HG02840 (cell line): ENCODE data around the gene MPPED2.
"Not testable (repeated sequence)": the region's sequence is repeated elsewhere in the genome, so short reads cannot be mapped to it uniquely, and the experiment has no call there.

ENCODE experiments used
- ATAC-seq: cut with Tn5 transposase; IDR thresholded peaks from one replicate; pipeline ENCODE4 v1.9.1; 2021; ENCODE audit warnings: mild to moderate bottlenecking, moderate library complexity, moderate number of reproducible peaks; ENCODE audit not compliant: unreplicated experiment, low FRiP score

The MPPED2 gene

DNA sequence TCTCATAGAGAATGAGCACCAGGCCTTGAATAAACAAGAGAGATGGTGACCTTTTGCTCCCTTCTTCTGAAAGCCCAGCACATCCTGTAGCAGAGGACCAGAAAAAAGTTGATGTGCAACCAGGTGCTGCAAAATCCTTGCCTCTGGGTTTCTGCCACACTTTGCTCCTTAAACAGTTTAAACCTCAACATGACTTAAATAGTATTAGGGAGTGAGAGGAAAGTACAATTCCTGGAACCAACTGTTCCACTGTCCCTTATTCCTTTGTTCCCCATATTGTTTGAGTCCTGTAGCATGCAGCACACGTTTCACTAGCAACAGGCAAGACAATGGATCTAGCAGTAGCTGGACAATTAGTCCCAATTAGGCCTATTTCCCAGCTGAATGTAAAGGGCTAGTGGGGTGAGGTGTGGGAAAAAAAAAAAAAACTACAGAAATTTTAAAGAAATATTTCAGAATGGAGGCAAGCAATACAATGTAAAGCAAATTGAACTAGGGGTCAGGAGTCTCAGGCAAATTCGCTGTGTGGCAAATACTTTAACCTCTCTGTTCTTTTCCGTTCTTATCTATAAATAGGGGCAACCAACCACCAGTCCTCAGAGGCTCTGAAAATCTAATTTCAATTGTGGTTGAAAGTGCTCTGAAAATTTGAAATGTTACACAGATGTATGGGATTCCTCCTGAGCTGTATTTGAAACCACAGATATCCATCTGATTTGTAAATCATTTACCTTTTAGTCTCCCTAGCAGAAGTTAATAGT, 6.6 kb downstream of the MPPED2 start:
- no peak for ATAC-seq

DNA sequence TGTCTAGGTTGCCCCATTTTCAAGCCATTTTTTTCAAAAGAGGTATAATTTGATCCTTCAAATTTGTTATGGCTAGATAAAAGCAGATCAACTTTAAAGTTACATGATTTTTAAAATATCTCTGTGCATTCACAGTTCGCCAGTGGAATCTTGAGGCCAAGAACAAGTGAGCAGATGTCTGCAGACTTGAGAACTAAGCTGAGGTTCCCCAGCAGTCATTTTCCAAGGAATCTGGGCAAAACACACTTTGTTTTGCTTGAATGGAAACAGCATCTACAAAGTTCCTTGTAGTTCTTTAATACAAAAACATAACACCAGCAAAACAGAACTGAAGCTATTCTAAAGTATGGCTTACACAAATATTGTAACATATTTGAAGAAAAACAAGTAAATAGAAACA, 7.7 kb downstream of the MPPED2 start:
- ATAC-seq = no peak

DNA sequence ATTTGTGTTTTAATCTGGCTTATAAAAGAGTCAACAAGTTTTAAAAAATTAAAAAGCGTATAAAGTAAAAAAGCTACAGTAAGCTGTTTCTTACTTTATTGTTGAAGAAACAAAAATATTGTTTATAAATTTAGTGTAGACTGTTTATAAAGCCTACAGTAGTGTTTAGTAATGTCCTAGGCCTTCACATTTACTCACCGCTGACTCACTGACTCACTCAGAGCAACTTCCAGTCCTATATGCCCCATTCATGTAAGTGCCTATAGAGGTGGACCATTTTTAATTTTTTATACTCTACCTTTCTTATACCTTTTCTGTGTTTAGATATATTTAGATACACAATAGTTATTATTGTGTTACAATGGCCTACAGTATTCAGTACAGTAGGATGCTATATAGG, 12.2 kb downstream of the MPPED2 start:
- no peak for ATAC-seq

DNA sequence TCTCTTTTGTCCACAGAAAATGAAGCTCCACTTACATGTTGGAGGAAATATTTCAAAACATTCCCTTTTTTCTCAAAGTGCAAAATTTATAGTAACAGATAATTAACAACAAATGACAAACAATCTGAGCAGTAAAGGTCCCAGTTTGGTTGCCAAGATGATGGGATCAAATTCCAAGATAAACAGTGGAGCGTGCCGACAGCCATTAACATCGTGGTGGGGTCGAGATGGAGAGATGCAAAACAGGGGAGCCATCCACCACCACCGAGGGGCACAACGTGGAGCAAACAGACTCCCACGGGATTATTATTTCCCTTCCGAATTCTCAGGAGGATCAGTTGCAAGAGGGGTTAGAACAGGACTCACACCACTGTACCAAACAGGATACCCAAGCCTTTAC, 17.2 kb downstream of the MPPED2 start:
- ATAC-seq = no peak

DNA sequence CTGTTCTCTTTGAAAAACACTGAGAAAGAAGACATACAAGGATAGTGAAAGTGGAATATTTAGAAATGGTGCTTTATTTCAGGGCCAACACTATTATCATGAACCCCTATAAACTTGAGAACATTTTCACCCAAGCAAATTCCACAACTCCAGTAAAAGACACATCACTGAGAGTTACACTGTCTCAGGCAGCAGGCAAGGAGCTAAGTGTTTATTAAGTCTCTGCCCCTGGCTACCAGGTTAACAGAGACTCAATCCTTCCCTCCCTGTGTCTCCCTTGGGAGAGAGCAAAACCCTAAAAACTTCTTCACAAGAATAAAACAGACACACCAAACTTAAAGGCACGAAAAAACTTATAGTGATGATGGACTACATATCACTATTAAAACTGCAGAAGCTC, 18.5 kb downstream of the MPPED2 start:
- no peak for ATAC-seq

DNA sequence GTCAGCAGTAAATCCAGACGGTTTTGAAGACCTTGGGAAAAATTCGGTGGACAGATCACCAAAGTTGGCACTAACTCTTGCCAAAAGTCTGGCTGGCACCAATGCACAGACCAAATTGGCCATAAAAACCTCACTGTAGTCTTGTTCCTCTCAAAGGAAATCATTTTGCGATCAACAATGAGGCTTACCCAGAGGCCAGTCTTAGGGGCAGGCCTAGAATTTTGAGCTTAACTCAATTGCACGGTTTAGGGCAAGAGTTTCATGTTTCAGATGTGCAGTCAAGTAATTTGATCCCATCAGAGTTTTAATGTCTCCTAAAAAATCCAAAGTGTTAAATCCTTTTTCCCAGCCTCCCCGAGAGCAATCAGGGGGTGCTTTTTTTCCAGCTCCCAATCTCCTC, 19.0 kb downstream of the MPPED2 start:
- no peak for ATAC-seq

DNA sequence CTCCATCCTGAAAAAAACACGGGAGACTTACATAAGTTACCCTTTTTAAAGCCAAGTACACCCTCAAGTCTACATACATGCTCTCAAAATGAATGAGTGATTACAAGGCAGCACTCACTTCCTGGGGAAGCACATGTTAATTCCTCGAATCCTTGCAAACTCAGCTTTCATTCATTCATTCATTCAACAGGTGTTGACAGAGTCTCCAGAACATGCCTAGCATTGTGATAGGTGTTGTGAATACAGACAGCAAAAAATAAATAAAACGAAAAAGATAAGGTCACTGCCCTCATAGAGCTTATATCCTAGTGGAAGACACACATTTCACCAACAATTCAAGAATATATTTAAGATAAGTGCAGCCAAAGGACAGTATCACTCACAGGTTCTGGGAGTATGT, 19.7 kb downstream of the MPPED2 start:
- no peak for ATAC-seq

DNA sequence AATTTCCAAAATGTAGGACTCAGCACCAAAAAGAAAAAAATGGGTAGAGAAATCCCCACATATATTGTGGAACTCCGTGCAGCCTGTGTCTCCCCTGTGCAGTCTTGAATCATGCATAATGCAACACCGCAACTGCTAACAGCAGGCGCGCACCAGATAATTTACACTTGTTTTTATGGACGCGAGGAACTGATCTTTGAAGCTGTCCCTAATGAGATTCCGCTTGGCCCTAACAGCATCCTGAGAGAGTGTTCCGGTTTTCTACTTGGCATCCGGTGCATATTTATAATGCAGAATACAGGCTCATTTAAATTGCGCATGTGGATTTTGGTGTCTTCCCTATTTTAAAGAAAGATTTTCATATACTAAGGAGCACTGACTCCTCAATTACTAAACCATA, 21.1 kb downstream of the MPPED2 start:
- ATAC-seq = no peak

- no peak for ATAC-seq
Measured at GRCh38 chr11:30561691-30562415, 24.3 kb downstream of the MPPED2 start.

DNA sequence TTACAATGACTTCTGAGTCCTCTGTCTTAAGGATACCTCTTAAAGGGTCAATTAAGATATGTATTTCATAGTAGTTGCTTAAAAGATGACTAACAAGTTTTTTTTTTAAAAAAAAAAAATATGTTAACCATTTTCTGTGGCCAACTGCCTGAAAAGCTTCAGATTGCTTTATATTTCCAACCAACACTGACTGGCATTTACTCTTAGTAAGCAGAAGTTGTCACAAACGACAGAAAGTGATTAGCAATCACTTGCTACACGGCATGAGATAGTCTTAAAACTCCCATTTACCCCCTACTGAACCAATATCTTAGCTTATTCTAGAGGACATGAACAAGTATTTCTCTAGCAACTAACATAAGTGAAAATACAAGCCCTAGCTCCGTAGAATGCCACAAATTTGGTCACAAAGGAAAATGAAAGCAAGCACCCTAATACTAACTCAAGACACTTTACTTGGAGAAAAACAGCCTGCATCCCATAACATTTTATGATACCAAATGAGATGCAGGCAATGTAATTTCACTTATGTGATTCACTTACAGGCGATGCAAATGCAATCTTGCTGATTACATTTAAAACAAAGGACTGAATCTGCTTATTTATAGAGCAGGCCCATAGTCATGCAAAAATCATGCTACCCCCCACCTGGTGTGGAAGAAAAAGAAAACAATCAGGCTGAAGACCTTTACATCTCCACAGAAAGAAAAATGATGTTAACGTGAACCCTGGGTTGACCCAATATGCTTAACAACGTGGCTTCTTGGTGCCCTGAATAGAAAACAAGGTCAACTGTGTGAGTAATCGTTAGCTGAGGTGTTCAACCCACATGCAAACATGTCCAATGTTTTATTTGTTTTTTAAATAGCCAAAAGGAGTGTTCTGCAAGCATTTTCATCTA, 25.7 kb downstream of the MPPED2 start:
- no peak for ATAC-seq

DNA sequence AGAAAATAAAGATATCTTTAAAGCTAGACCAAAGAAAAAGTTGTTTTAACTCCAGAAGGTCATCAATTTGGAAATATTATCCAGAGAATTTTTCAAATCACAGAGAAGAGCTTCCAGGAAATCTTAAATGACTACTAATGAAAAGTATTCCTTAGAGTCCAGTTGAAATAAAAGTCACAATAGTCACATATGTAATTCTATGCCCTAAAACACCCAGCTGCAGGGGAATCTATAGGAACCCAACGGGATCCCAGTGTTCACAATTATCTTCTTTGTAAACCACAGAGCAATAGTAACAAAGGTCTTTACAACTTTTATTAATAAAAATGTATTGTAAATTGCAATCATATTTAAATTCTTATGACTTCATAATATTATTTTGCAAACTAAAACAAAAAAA, 27.1 kb downstream of the MPPED2 start:
- ATAC-seq = no peak

GRCh38 chr11:30554587-30554986, 31.6 kb downstream of the MPPED2 start:
- ATAC-seq = not testable (repeated sequence)

DNA sequence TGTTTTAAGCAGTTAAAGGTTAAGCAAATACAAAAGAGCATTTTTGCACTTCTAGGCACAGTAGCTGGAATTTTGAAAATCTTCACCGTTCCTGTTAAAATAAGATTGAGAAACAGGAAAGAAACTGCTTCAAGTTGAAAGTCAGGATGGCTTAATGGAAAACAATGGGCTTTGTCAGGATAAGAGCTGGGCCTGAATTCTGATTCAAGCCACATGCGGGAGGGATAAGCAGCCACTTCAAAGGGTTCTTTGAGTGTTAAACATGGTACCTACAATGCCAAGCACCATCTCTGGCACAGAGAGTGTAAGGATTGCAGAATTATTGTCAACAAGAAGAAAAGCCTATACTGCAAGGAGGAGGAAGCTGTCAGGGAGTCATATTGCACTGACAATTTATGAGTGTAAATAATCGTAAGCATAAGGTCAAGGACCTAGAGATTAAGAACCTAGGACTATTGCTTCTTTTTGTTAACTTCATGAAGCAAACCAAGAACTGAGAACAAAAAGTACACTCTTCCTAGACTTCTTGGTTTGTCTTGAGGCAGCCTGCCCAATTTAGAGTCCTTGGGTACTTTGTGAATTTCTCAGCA, 32.5 kb downstream of the MPPED2 start:
- ATAC-seq = no peak

GRCh38 chr11:30552839-30553238, 33.3 kb downstream of the MPPED2 start:
- ATAC-seq = no peak

DNA sequence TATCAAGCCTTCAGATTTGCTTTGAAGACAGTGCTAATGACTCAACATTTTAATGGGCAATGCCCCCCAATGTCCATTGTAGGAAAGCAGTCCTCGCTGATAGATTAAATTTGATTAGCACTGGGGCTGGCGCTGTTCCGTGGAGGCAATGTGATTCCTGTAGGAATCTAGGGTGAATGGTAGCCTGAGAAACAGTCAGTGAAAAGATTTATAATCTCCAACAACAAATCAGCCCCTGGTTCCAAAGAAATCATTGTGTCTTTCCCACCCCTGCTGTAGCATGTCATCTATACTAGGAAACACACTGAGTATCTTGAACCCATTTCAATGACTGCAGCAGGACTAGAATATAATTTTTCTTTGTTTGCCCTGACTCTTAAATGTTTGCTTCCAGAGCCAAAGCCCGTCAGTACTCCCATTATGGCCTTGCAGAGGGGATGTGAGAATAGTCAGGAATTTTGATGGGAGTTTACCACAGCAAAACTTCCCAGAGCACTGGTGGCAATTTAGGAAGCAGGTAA, 36.1 kb downstream of the MPPED2 start:
- no peak for ATAC-seq

- no peak for ATAC-seq
Measured at GRCh38 chr11:30549565-30549964, 36.6 kb downstream of the MPPED2 start.

- no peak for ATAC-seq
Measured at GRCh38 chr11:30546334-30546733, 39.8 kb downstream of the MPPED2 start.

DNA sequence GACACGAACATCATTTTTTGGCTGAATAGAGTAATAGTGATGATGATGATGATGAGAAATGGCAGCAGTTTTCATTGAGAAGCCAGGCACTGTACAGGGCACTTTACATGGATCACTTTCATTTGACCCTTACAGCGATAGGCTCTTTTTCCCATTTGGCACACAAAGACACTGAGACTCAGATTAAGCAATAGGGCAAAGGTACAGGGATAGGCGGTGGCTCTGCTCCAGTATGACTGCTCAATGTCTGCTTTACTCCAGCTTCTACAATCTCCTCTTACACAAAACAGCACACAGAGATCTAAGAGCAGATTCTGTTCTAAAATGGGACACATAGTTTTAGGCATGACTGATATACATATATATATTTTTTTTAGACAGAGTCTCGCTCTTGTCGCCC, 40.6 kb downstream of the MPPED2 start:
- no peak for ATAC-seq

- ATAC-seq = no peak
Measured at GRCh38 chr11:30543066-30543465, 43.1 kb downstream of the MPPED2 start.

DNA sequence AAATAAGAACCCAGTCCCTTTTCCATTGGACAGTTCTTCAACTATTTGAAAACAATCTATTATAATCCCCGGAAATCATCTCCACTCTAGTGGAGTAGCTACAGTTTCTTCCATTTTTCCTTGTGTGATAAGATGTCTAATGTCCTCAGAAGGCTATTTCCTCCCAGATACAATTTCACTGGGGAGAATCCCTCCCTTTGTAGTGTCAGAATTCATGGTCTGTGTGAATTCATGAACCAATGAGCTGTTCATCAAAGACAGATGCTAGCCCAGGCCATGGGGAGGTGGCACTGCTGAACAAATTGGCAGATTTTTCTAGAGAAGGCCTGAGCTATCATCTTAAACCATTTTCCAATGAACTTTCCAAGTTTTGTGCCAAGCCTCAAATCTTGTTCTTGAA, 45.4 kb downstream of the MPPED2 start:
- no peak for ATAC-seq

- no peak for ATAC-seq
Measured at GRCh38 chr11:30538251-30538650, 47.9 kb downstream of the MPPED2 start.
